Ishikawa (cell line): ENCODE measurements around the gene FOXP2.

ENCODE experiments used
- CEBPB ChIP-seq: IDR thresholded peaks from 2 replicates; pipeline ENCODE4 v1.6.1; 2012
- CREB1 ChIP-seq: IDR thresholded peaks from 2 replicates; pipeline ENCODE4 v1.6.1; 2012; ENCODE audit warnings: low read depth
- EGR1 ChIP-seq: IDR thresholded peaks from 2 replicates; pipeline ENCODE4 v1.6.1; 2012
- EP300 ChIP-seq: IDR thresholded peaks from 2 replicates; pipeline ENCODE4 v1.6.1; 2012; ENCODE audit warnings: borderline replicate concordance
- FOXM1 ChIP-seq: IDR thresholded peaks from 2 replicates; pipeline ENCODE4 v1.6.1; 2012; ENCODE audit warnings: low read depth, borderline replicate concordance
- NFIC ChIP-seq: IDR thresholded peaks from 2 replicates; pipeline ENCODE4 v1.6.1; 2012
- RAD21 ChIP-seq: IDR thresholded peaks from 2 replicates; pipeline ENCODE4 v1.6.1; 2012; ENCODE audit warnings: low read depth
- TAF1 ChIP-seq: IDR thresholded peaks from 2 replicates; pipeline ENCODE4 v1.6.1; 2012; ENCODE audit warnings: low read depth, mild to moderate bottlenecking
- TCF12 ChIP-seq: IDR thresholded peaks from 2 replicates; pipeline ENCODE4 v1.6.1; 2012; ENCODE audit warnings: low read depth
- TEAD4 ChIP-seq: IDR thresholded peaks from 2 replicates; pipeline ENCODE4 v1.6.1; 2012
- YY1 ChIP-seq: IDR thresholded peaks from 2 replicates; pipeline ENCODE4 v1.6.1; 2012; ENCODE audit warnings: low read depth
- ZBTB7A ChIP-seq: IDR thresholded peaks from 2 replicates; pipeline ENCODE4 v1.6.1; 2012; ENCODE audit warnings: low read depth
- TF ChIP-seq, protein P1 (sequence below): IDR thresholded peaks from 2 replicates; pipeline ENCODE4 v1.6.1; 2012; ENCODE audit warnings: low read depth, mild to moderate bottlenecking
- TF ChIP-seq, protein P2 (sequence below): IDR thresholded peaks from 2 replicates; pipeline ENCODE4 v1.6.1; 2012
- TF ChIP-seq, protein P3 (sequence below): IDR thresholded peaks from 2 replicates; pipeline ENCODE4 v1.6.1; 2012

Gene FOXP2

DNA sequence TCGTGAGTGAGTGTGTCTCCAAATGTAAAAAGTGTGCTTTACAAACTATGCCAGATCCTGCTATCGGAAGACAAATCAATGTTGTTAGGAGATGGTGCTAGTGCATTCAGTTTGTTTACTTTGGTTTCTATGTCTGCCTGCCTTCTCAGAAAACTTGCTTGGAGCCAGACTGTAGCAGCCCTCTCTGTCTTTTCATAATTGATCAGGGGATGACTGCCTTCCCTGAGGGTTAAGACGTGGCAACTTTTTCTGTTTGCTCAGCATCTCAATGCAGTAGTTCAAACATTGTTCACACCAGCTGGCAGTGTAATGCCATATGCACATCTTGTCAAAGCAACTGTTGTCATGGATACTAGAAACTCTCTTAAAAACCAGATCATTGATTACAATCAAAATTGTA is 118.5 kb downstream of the FOXP2 start:
- TF ChIP-seq RAD21 (no peak), CEBPB (no peak), EGR1 (no peak), TAF1 (no peak), ZBTB7A (no peak), TCF12 (no peak), YY1 (no peak), CREB1 (no peak), EP300 (no peak), NFIC (no peak), TEAD4 (no peak), FOXM1 (no peak)
- TF ChIP-seq, protein P1, sequence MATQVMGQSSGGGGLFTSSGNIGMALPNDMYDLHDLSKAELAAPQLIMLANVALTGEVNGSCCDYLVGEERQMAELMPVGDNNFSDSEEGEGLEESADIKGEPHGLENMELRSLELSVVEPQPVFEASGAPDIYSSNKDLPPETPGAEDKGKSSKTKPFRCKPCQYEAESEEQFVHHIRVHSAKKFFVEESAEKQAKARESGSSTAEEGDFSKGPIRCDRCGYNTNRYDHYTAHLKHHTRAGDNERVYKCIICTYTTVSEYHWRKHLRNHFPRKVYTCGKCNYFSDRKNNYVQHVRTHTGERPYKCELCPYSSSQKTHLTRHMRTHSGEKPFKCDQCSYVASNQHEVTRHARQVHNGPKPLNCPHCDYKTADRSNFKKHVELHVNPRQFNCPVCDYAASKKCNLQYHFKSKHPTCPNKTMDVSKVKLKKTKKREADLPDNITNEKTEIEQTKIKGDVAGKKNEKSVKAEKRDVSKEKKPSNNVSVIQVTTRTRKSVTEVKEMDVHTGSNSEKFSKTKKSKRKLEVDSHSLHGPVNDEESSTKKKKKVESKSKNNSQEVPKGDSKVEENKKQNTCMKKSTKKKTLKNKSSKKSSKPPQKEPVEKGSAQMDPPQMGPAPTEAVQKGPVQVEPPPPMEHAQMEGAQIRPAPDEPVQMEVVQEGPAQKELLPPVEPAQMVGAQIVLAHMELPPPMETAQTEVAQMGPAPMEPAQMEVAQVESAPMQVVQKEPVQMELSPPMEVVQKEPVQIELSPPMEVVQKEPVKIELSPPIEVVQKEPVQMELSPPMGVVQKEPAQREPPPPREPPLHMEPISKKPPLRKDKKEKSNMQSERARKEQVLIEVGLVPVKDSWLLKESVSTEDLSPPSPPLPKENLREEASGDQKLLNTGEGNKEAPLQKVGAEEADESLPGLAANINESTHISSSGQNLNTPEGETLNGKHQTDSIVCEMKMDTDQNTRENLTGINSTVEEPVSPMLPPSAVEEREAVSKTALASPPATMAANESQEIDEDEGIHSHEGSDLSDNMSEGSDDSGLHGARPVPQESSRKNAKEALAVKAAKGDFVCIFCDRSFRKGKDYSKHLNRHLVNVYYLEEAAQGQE: no peak
- TF ChIP-seq, protein P2, sequence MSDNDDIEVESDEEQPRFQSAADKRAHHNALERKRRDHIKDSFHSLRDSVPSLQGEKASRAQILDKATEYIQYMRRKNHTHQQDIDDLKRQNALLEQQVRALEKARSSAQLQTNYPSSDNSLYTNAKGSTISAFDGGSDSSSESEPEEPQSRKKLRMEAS: no peak
- TF ChIP-seq, protein P3, sequence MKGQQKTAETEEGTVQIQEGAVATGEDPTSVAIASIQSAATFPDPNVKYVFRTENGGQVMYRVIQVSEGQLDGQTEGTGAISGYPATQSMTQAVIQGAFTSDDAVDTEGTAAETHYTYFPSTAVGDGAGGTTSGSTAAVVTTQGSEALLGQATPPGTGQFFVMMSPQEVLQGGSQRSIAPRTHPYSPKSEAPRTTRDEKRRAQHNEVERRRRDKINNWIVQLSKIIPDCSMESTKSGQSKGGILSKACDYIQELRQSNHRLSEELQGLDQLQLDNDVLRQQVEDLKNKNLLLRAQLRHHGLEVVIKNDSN: no peak

DNA sequence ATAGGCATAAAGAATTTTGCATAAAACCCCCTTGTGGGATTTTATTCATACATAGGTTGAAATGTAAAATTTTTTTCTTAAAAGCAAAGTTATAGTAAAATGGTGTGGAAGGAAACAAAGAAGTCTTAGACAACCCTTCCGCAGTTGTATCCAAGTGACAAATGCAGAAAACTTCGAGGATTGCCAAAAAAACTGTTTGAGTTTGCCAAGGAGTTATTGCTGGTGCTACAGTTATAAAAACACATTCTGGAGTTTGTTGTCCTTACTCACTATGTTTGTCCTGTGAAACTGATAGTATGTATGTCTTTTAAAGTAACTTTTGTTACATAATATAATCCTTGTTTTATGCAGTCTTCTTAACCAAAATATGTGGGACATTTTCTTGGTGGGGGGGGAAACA is 120.3 kb downstream of the FOXP2 start:
- TF ChIP-seq CREB1 (no peak), TAF1 (no peak), YY1 (no peak), FOXM1 (no peak), TCF12 (no peak)

DNA sequence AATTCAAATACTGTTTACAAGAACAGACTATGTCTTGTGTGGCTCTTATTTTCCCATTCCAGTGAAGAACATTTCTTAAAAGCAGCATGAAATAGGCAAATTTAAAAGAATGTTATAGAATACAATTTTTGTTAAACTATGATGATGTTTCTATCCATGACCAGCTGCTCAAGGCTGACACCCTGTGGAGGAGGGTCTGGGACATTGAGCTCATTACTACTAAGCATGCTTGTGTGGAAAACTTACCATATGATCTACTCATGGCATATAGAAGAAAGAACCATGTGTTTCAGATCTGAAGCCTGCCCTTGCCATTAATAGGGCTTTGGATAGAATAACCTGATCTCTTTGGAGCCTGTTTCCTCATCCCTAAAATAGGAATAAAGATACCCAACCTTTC is 125.0 kb downstream of the FOXP2 start:
- TF ChIP-seq RAD21: peak; percentile 15
- no peak for TF ChIP-seq CEBPB

DNA sequence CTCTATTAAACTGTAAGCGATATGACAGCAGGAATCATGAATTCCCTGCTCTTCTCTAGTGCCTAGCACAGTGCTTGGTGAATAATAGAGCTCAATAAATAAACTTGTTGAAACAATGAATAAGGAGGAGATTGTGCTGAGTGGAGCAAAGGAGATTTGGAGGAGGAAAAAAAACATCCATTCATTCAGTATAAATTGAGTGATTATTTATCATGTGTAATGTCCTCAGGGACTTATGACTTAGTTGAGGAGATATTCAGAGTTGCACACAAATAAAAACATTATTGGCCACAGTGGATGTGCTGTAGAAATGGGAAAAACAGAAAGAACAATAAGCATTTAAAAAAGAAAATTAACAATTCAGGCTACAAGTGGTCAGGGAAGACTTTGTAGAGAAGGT is 125.7 kb downstream of the FOXP2 start:
- TF ChIP-seq CEBPB: no peak
- TF ChIP-seq, protein P1: no peak
- no peak for TF ChIP-seq TAF1
- TF ChIP-seq TCF12: no peak
- no peak for TF ChIP-seq EGR1
- TF ChIP-seq ZBTB7A: no peak
- TF ChIP-seq CREB1: no peak
- TF ChIP-seq NFIC: no peak
- TF ChIP-seq, protein P2: no peak
- TF ChIP-seq, protein P3: no peak
- TF ChIP-seq YY1: no peak

DNA sequence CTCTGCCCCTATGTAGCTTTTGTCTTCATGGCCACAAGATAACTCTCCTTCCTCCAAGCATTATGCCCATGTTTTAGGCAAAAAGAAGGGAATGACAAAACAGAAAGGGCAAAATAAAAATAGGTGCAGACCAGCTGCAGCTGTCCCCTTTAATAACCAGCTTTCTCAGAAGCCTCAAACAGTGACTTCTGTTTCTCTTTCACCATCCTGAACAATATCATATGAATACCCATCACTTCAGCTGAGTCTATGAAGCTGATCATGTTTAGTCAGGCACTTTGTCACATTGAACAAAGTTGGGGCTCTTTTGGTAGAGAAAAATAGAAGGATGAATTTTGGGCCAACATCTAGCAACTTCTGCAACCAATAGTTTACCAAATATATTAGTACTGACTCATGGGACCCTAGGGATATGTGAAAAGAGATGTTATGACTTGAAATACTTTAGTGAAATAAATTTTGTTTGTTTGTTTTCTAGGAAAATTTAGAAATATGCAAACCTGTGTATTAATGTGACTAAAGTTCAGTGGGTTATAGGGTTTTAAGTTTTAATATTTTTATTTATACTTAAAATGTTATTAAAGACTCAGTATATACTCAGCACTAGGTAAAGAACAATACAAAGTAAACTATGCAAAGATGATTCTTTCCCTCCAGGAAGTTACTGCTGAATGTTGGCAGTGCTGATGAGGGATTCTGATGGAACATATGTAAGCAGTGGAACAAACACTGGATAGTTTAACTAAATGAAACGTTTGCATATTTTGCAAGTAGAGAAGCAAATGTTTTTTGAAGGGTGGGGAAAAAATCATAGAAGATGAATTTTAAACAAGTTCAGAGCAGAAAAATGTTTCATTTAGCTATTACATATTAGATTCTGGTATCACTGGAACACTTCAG is 133.7 kb downstream of the FOXP2 start:
- TF ChIP-seq EGR1 (no peak), EP300 (no peak), RAD21 (no peak), TAF1 (no peak)
- TF ChIP-seq, protein P3: no peak
- TF ChIP-seq, protein P1: no peak
